Measurements from ENCODE around the gene GRM8.

- no peak for TF ChIP-seq CTCF (IDR thresholded peaks at IDR 0.05)
- no peak for TF ChIP-seq EP300 (IDR thresholded peaks at IDR 0.05)
- no peak for TF ChIP-seq POLR2A (IDR thresholded peaks at IDR 0.05)
Measured at GRCh38 chr7:127230192-127230925, 22.4 kb downstream of the GRM8 start.

Data from suprapubic skin (tissue), 3 donors.